Heart right ventricle (tissue), 16 donors: ENCODE data around the gene METTL3. TPM values are rescaled to one million over a fixed set of nuclear protein-coding genes. Genes with fewer than 3 reads are reported as not detected.

Experiments used
- ATAC-seq, 8 donors: fragments of 200-7000 bp; cut with Tn5 transposase; one replicate each; pipeline ENCODE4 v1.9.1; 2020; ENCODE audit warnings: mild to moderate bottlenecking in 8 of 8, moderate library complexity in 8 of 8, moderate number of reproducible peaks in 1 of 8
- DNase-seq, 2 donors: peaks; one replicate each; pipeline ENCODE4 v3.0.0-alpha.2; 2020
- H3K27ac ChIP-seq, 10 donors: fragments of 200-600 bp; sonication (generic) in 2 of 10; one replicate each; pipeline versions ENCODE4 v1.5.0 to v1.8.0; 2020 to 2022; ENCODE audit warnings: mild to moderate bottlenecking in 3 of 10
- H3K27me3 ChIP-seq, 7 donors: fragments of 200-600 bp; one replicate each; pipeline ENCODE4 v1.8.0; 2021 to 2022; ENCODE audit warnings: mild to moderate bottlenecking in 2 of 7
- H3K36me3 ChIP-seq, 9 donors: fragments of 200-600 bp; sonication (generic) in 1 of 9; one replicate each; pipeline versions ENCODE4 v1.5.0 to v1.8.0; 2020 to 2022; ENCODE audit warnings: mild to moderate bottlenecking in 2 of 9
- H3K4me1 ChIP-seq, 9 donors: fragments of 200-600 bp; sonication (generic) in 1 of 9; one replicate each; pipeline versions ENCODE4 v1.5.0 to v1.8.0; 2020 to 2022; ENCODE audit warnings: mild to moderate bottlenecking in 4 of 9
- H3K4me3 ChIP-seq, 10 donors: fragments of 200-600 bp; sonication (generic) in 2 of 10; one replicate each; pipeline versions ENCODE4 v1.5.0 to v1.8.0; 2020 to 2022; ENCODE audit warnings: mild to moderate bottlenecking in 7 of 10, moderate library complexity in 2 of 10
- H3K9me3 ChIP-seq, 11 donors: fragments of 200-600 bp in 10 of 11; sonication (generic) in 2 of 11; one replicate each; pipeline versions ENCODE4 v1.5.0 to v1.8.0; 2013 to 2022; ENCODE audit warnings: mild to moderate bottlenecking in 2 of 11, control low read depth in 1 of 11, moderate library complexity in 1 of 11
- CTCF ChIP-seq, 9 donors: fragments of 200-600 bp; sonication (generic) in 2 of 9; IDR thresholded peaks; one replicate each; pipeline versions ENCODE4 v1.5.0 to v1.8.0; 2021 to 2022; ENCODE audit warnings: antibody characterized with exemption in 9 of 9, mild to moderate bottlenecking in 5 of 9, moderate library complexity in 1 of 9
- WGBS, 2 donors: extraction: QIAGEN DNeasy Blood & Tissue Kit; methylation state at CpG; one replicate each; pipeline ENCODE4 v1.1.7; 2013; ENCODE audit warnings: inconsistent platforms in 1 of 2; 5-methylcytosine and 5-hydroxymethylcytosine counted together
- intact Hi-C, 10 donors: fragments of 100-400 bp; cut with DNase I; formaldehyde crosslinking; loops; one replicate each; pipeline versions ENCODE4 v1.11.1 to v1.14.2; 2022
- polyA plus RNA-seq, 2 donors: library from polyadenylated mRNA; stranded (reverse); fragments of 200-250 nt; gene quantifications; one replicate each; pipeline ENCODE4 v1.2.3, GENCODE V29; 2013
- total RNA-seq, 10 donors: library from RNA; stranded (reverse); fragmentation: NEBNext Ultra II Directional in 3 of 10; extraction: Animal tissue kit (Norgen Biotek cat#: 25700) in 3 of 10; gene quantifications; one replicate each; pipeline versions ENCODE4 v1.2.1 to v1.2.4, GENCODE V29; 2021 to 2023
- donor health status: Arrhythmogenic right ventricular cardiomyopathy.
- donor health status: ischemic (EF 13 %, LVEDD 7.1; RV severe dilation, severe dysfunction).
- donor health status: healthy with polysubstance abuse.
- donor health status: DM: no; HTN: yes; CAD: no.
- donor health status: DM: no; HTN: no; CAD: no.
- donor health status: ischemic (EF 25% LVEDD 6.9; RV normal size, moderate dysfunction).
- donor health status: ischemic (EF 25% LVEDD 5.7; RV mildly dilated, moderate dysfunction).
- donor health status: healthy.
- donor health status: DM: yes; HTN: yes; CAD: no.
- donor health status: Ischemic cardiomyopathy.
- donor health status: ischemic (EF 35%, LVEDD 5.7; RV mildly dilated, moderate dysfunction).
- donor health status: nonischemic (EF 11% LVEDD 7.7; RV severe dilation, severe dysfunction).
- donor health status: DM: yes; HTN: yes; CAD: no.
- donor health status: PGD.
- donor health status: ischemic (EF 29% LVEDD 5.4; RV normal size, mild dysfunction).
- donor health status: nonischemic (EF 23%, LVEDD 6.1; RV moderate dilation, normal function).

Gene METTL3
- total and polyA plus RNA-seq, 12 donors, result 21.0 to 46.7 (median 24.0) TPM

- Histone ChIP-seq H3K27me3 (peaks cover 0 to 3% (median 0%) of the 10 kb centered on the region in 7 donors), H3K36me3 (no peaks in the 10 kb centered on the region), H3K4me3 (no peak overlapping the region), H3K4me1 (peaks cover 0 to 5% (median 0%) of the 10 kb centered on the region in 9 donors), H3K27ac (no peak overlapping the region), H3K9me3 (no peaks in the 10 kb centered on the region)
- WGBS, 2 donors, result 90 to 94% methylated on average over 1 of the region's 1 CpG
- ATAC-seq (no peak), DNase-seq (no peak)
- intact Hi-C loops, result no loop called here
- TF ChIP-seq CTCF (IDR thresholded peaks at IDR 0.05), result no peak
Observed at GRCh38 chr14:21520767-21521166, 9.6 kb upstream of the METTL3 start.

GRCh38 chr14:21518725-21519124 lies 7.6 kb upstream of the METTL3 start:
- H3K27me3 ChIP-seq, result peaks cover 0 to 3% (median 0%) of the 10 kb centered on the region in 7 donors
- WGBS, 2 donors, result 76 to 89% methylated on average over 2 of the region's 2 CpGs
- no peaks in the 10 kb centered on the region for H3K36me3 ChIP-seq
- intact Hi-C loops, result no loop called here
- no peak for TF ChIP-seq CTCF (IDR thresholded peaks at IDR 0.05)
- ATAC-seq, result no peak
- no peak overlapping the region for H3K27ac ChIP-seq
- no peak overlapping the region for H3K4me3 ChIP-seq
- no peaks in the 10 kb centered on the region for H3K4me1 ChIP-seq
- H3K9me3 ChIP-seq, result no peaks in the 10 kb centered on the region
- DNase-seq, result no peak

GRCh38 chr14:21514341-21514740 lies 3.2 kb upstream of the METTL3 start:
- H3K4me1 ChIP-seq, result peaks cover 0 to 19% (median 13%) of the 10 kb centered on the region in 9 donors
- WGBS, 2 donors, result 94 to 97% methylated on average over 1 of the region's 1 CpG
- ATAC-seq, result no peak
- H3K27ac ChIP-seq, result no peak overlapping the region
- H3K4me3 ChIP-seq, result no peak overlapping the region
- no peak for DNase-seq
- H3K9me3 ChIP-seq, result no peaks in the 10 kb centered on the region
- no peak for TF ChIP-seq CTCF (IDR thresholded peaks at IDR 0.05)
- peaks cover 0 to 3% (median 0%) of the 10 kb centered on the region in 7 donors for H3K27me3 ChIP-seq
- H3K36me3 ChIP-seq, result no peaks in the 10 kb centered on the region
- intact Hi-C loops, result loop anchor here in 2 of 10 donors (5.0 kb wide), 2 partner anchors 37 to 43 kb away; partner anchors contain the start of genes RAB2B (in 1 of the 2) and TOX4 (in 1 of the 2)

GRCh38 chr14:21509432-21510143 lies 1.6 kb downstream of the METTL3 start:
- TF ChIP-seq CTCF (IDR thresholded peaks at IDR 0.05), result no peak
- ATAC-seq, result no peak
- WGBS, 2 donors, result 76 to 83% methylated on average over 6 of the region's 6 CpGs
- no peak for DNase-seq
- H3K9me3 ChIP-seq, result no peaks in the 10 kb centered on the region
- no peaks in the 10 kb centered on the region for H3K27me3 ChIP-seq
- intact Hi-C loops, result loop anchor here in 4 of 10 donors (1.0 to 10.0 kb wide), 5 partner anchors 32 to 48 kb away; partner anchors contain the start of genes RAB2B (in 3 of the 4) and TOX4 (in 2 of the 4)
- H3K27ac ChIP-seq, result peak overlapping the region in 1 of 10 donors; percentile 90
- peaks cover 0 to 31% (median 6%) of the 10 kb centered on the region in 9 donors for H3K36me3 ChIP-seq
- H3K4me3 ChIP-seq, result peak overlapping the region in 6 of 10 donors; percentile 74 to 94 (median 81)
- H3K4me1 ChIP-seq, result peaks cover 0 to 37% (median 19%) of the 10 kb centered on the region in 9 donors
